GM12873 (cell line): Measurements from ENCODE around the gene ACAP2.

Experiments
- TF ChIP-seq, protein P1 (sequence below): IDR thresholded peaks from 2 replicates; pipeline ENCODE4 v1.5.1; 2012; ENCODE audit warnings: low read depth, mild to moderate bottlenecking, moderate library complexity, low read length, control low read depth; ENCODE audit not compliant: insufficient read depth; ENCODE audit errors: missing control alignments

Gene ACAP2

DNA sequence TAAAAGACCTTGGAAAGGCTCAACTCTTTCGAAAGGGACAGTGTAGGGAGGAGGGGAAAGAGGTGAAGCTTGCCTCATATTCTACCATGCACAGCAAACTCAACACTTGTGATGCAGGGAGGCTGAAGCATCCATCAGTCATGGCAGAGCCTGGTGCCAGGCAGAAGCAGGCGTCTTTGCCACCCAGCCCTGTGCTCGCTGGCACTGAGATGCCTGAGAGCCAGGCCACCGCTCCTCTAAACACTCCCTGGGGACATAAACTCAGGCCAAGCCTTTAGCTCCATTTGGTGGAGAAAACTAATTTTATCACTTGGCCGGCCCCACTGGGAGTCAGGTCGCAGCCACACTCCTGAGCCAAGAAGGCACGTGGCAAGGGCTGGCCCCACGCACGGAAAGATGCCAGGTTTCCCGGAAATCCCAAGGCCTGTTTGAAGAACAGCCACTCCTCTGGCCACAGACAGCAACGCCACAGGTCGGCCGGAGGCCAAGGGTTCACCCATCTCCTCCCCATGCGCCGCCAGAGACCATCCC, 202.6 kb downstream of the ACAP2 start:
- TF ChIP-seq, protein P1, sequence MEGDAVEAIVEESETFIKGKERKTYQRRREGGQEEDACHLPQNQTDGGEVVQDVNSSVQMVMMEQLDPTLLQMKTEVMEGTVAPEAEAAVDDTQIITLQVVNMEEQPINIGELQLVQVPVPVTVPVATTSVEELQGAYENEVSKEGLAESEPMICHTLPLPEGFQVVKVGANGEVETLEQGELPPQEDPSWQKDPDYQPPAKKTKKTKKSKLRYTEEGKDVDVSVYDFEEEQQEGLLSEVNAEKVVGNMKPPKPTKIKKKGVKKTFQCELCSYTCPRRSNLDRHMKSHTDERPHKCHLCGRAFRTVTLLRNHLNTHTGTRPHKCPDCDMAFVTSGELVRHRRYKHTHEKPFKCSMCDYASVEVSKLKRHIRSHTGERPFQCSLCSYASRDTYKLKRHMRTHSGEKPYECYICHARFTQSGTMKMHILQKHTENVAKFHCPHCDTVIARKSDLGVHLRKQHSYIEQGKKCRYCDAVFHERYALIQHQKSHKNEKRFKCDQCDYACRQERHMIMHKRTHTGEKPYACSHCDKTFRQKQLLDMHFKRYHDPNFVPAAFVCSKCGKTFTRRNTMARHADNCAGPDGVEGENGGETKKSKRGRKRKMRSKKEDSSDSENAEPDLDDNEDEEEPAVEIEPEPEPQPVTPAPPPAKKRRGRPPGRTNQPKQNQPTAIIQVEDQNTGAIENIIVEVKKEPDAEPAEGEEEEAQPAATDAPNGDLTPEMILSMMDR, result no peak

DNA sequence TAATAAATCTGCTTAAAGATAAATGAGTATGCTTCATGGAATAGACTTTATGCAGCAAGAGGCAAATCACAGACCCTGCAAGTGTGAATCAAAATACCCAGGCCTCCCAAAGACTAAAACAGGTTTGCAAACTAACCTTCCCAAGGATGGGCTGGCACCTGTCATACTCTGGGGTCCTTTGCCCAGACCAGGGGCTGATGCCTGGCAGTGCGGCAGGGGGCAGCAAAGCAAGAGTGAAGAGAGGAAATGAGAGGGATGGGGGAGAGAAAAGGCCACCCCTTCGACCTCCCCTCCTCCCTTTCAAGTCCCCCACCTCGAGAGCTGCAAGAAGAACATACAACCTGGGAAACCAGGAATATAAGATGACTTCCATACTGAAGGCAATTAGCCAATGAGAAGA, 203.7 kb downstream of the ACAP2 start:
- TF ChIP-seq, protein P1, result no peak

DNA sequence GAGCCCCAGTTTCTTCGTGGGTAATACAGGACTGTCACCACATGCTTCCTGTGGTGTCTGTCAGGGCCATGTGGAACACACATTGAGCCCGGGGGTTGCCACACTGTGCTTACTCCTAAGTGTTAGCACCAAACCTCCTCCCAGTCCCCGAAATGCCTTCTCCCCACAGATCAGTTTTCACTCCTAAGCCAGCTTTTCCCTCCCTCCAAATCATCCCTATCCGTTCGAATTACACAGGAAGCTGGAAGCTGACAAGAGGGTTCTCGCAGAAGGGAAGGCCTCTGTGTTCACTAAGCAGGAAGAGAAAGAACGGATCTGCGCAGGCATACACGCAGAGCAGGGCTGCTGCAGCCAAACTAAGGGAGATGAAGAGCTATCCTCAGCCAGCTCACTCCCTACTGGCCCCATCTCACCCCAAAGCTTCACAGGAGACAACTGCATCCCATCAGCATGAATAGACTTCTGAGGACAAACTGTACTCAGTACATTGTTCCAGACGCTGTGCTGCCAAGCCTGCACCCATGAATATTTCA, 204.2 kb downstream of the ACAP2 start:
- TF ChIP-seq, protein P1, result no peak

DNA sequence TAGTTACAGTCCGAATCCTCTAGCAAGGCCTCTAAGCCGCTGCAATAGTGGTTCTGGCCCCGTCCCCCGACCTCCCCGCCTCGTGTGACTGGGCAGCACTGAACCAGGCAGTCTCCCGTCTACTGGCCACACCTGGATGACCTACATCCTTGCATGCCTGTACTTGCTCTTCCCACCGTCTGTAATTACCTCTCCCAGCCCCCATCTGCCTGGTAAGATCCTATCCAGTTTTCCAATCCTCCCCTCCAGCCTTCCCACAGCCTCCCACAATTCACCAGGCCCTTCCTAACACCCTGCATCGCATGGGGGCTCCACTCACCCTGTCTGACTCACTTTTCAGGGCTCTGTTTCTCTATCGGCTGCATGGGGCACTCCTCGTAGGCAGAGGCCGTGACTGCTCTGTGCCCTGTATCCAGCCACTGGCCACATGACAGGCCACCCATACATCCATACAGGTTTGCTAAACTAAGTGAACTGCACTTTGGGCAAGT, 204.7 kb downstream of the ACAP2 start:
- TF ChIP-seq, protein P1, result no peak

DNA sequence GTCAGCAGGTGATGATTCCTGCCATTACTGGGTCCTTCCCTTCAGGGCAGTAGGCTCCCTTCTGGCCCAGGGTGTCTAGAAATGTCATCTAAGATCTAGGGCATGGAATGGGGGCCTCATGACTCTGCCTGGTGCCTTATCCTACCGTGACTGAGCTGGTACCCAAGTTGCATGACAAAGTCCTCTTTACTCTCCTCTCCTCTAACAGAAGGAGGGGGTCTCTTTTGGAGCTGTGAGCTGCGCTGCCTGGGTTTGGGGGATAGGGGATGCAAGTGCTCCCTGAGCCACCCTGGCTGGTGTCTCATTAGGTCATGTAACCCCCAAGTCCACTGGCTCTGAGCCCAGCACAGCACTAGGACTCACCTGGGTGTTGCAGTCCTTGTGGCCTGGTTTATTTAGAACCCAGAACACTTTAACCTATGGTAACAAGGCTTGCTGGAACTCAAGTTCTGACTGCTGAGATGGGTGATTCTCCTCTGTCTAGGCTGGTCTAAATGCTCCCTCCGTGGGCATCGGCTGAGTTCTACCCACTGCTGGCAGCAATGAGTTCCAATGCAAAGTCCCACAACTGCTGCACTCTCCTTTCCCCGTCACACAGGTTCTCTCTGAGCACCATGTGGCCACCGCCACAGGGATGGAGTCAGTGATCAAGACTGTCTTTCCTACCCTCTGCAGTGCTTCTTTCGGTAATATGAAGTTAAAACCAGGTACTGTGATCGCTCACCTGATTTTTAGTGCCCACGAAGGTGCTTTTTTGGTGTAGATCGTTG, 205.8 kb downstream of the ACAP2 start:
- TF ChIP-seq, protein P1, result no peak

DNA sequence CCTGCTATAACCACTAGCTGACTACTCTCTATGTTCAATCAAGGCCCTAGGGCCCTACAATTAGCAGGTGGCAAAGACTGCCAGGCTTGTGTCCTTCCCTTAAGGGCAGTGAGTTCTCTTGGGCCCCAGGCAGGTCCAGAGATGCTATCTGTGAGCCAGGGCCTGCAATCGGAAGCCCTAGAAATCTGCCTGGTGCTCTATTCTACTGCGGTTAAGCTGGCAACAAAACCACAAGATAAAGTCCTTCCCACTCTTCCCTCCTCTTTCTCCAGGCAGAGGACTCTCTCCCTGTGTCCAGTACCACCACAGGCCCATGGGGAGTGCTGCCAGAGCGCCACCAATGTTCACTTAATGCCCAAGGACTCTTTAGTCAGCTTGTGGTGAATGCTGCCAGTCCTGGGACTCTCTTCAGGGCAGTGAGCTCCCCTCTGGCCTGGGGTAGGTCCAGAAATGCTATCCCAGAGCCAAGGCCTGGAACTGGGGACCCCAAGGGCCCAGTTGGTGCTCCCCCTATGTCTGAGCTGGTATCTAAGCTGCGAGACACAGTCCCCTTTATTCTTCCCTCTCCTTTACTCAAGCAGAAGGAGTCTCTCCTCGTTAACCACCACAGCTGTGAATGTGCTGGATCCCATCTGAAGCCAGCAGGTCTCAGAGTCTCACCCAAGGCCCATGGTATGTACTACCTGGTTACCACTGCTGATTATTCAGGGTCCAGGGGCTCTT, 206.6 kb downstream of the ACAP2 start:
- TF ChIP-seq, protein P1, result no peak

DNA sequence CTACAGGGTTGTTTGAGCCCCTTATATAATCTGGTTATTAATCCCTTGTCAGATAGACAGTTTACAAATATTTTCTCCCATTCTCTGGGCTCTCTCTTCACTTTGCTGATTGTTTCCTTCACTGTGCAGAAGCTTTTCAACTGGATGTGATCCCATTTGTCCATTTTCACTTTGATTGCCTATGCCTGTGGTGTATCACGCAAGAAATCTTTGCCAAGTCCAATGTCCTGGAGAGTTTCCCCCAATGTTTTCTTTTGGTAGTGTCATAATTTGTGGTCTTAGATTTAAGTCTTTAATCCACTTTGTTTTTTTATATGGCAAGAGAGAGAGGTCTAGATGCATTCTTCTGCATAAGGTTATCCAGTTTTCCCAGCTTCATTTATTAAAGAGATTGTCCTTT, 212.6 kb downstream of the ACAP2 start:
- TF ChIP-seq, protein P1, result no peak
